WTC11 (cell line): ENCODE results near the gene KRTAP4-2.

Experiments used
- CREM ChIP-seq: sonication (generic); formaldehyde crosslinking; IDR thresholded peaks from 2 replicates; pipeline ENCODE4 v1.8.1; 2022; ENCODE audit warnings: mild to moderate bottlenecking, missing genetic modification reagents, moderate library complexity
- E2F1 ChIP-seq: sonication (generic); formaldehyde crosslinking; IDR thresholded peaks from 2 replicates; pipeline ENCODE4 v1.8.0; 2022; ENCODE audit warnings: mild to moderate bottlenecking, missing genetic modification reagents
- ETV6 ChIP-seq: sonication (generic); formaldehyde crosslinking; IDR thresholded peaks from 2 replicates; pipeline ENCODE4 v1.8.1; 2022; ENCODE audit warnings: mild to moderate bottlenecking, missing genetic modification reagents
- IRF1 ChIP-seq: sonication (generic); formaldehyde crosslinking; IDR thresholded peaks from 2 replicates; pipeline ENCODE4 v1.8.0; 2023; ENCODE audit warnings: missing genetic modification reagents
- JUN ChIP-seq: sonication (generic); formaldehyde crosslinking; IDR thresholded peaks from 2 replicates; pipeline ENCODE4 v1.8.0; 2023; ENCODE audit warnings: mild to moderate bottlenecking, missing genetic modification reagents
- NFYB ChIP-seq: sonication (generic); formaldehyde crosslinking; conservative IDR thresholded peaks from 2 replicates; pipeline ENCODE4 v1.8.0; 2022; ENCODE audit warnings: low read depth, missing genetic modification reagents
- NR1H2 ChIP-seq: sonication (generic); formaldehyde crosslinking; IDR thresholded peaks from 2 replicates; pipeline ENCODE4 v1.9.0; 2021; ENCODE audit warnings: mild to moderate bottlenecking, moderate library complexity, missing genetic modification reagents
- NR3C1 ChIP-seq: sonication (generic); formaldehyde crosslinking; conservative IDR thresholded peaks from 2 replicates; pipeline ENCODE4 v1.8.1; 2023; ENCODE audit warnings: low read depth, mild to moderate bottlenecking, missing genetic modification reagents
- TF ChIP-seq, protein P1 (sequence below): fragments of 200-600 bp; IDR thresholded peaks from 2 replicates; pipeline ENCODE4 v1.8.0; 2022; ENCODE audit warnings: antibody characterized with exemption
- TF ChIP-seq, protein P2 (sequence below): sonication (generic); formaldehyde crosslinking; IDR thresholded peaks from 2 replicates; pipeline ENCODE4 v1.8.1; 2023; ENCODE audit warnings: mild to moderate bottlenecking, missing genetic modification reagents, moderate library complexity
- TF ChIP-seq, protein P3 (sequence below): sonication (generic); formaldehyde crosslinking; IDR thresholded peaks from 2 replicates; pipeline ENCODE4 v1.8.1; 2022; ENCODE audit warnings: mild to moderate bottlenecking, missing genetic modification reagents, moderate library complexity, borderline replicate concordance
- TF ChIP-seq, protein P4 (sequence below): sonication (generic); formaldehyde crosslinking; IDR thresholded peaks from 2 replicates; pipeline ENCODE4 v1.8.0; 2022; ENCODE audit warnings: mild to moderate bottlenecking, missing genetic modification reagents
- TF ChIP-seq, protein P5 (sequence below): sonication (generic); formaldehyde crosslinking; IDR thresholded peaks from 2 replicates; pipeline ENCODE4 v1.8.1; 2022; ENCODE audit warnings: low read depth, mild to moderate bottlenecking, moderate library complexity, missing genetic modification reagents, borderline replicate concordance
- TF ChIP-seq, protein P6 (sequence below): sonication (generic); formaldehyde crosslinking; IDR thresholded peaks from 2 replicates; pipeline ENCODE4 v1.8.1; 2022; ENCODE audit warnings: missing genetic modification reagents, borderline replicate concordance

GRCh38 chr17:41196068-41196467, 18.0 kb upstream of the KRTAP4-2 start:
- TF ChIP-seq IRF1 (no peak), ETV6 (CRISPR knock-in tag) (no peak), NR1H2 (CRISPR knock-in tag) (no peak), CREM (CRISPR knock-in tag) (no peak), E2F1 (CRISPR knock-in tag) (no peak), JUN (CRISPR knock-in tag) (no peak), NR3C1 (CRISPR knock-in tag) (no peak), NFYB (CRISPR knock-in tag) (no peak)
- TF ChIP-seq, protein P1, sequence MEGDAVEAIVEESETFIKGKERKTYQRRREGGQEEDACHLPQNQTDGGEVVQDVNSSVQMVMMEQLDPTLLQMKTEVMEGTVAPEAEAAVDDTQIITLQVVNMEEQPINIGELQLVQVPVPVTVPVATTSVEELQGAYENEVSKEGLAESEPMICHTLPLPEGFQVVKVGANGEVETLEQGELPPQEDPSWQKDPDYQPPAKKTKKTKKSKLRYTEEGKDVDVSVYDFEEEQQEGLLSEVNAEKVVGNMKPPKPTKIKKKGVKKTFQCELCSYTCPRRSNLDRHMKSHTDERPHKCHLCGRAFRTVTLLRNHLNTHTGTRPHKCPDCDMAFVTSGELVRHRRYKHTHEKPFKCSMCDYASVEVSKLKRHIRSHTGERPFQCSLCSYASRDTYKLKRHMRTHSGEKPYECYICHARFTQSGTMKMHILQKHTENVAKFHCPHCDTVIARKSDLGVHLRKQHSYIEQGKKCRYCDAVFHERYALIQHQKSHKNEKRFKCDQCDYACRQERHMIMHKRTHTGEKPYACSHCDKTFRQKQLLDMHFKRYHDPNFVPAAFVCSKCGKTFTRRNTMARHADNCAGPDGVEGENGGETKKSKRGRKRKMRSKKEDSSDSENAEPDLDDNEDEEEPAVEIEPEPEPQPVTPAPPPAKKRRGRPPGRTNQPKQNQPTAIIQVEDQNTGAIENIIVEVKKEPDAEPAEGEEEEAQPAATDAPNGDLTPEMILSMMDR: no peak
- TF ChIP-seq, protein P2, sequence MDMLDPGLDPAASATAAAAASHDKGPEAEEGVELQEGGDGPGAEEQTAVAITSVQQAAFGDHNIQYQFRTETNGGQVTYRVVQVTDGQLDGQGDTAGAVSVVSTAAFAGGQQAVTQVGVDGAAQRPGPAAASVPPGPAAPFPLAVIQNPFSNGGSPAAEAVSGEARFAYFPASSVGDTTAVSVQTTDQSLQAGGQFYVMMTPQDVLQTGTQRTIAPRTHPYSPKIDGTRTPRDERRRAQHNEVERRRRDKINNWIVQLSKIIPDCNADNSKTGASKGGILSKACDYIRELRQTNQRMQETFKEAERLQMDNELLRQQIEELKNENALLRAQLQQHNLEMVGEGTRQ (CRISPR knock-in tag): no peak
- TF ChIP-seq, protein P3, sequence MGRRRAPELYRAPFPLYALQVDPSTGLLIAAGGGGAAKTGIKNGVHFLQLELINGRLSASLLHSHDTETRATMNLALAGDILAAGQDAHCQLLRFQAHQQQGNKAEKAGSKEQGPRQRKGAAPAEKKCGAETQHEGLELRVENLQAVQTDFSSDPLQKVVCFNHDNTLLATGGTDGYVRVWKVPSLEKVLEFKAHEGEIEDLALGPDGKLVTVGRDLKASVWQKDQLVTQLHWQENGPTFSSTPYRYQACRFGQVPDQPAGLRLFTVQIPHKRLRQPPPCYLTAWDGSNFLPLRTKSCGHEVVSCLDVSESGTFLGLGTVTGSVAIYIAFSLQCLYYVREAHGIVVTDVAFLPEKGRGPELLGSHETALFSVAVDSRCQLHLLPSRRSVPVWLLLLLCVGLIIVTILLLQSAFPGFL: no peak
- TF ChIP-seq, protein P4, sequence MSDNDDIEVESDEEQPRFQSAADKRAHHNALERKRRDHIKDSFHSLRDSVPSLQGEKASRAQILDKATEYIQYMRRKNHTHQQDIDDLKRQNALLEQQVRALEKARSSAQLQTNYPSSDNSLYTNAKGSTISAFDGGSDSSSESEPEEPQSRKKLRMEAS: no peak
- TF ChIP-seq, protein P5, sequence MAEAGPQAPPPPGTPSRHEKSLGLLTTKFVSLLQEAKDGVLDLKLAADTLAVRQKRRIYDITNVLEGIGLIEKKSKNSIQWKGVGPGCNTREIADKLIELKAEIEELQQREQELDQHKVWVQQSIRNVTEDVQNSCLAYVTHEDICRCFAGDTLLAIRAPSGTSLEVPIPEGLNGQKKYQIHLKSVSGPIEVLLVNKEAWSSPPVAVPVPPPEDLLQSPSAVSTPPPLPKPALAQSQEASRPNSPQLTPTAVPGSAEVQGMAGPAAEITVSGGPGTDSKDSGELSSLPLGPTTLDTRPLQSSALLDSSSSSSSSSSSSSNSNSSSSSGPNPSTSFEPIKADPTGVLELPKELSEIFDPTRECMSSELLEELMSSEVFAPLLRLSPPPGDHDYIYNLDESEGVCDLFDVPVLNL (CRISPR knock-in tag): no peak
- TF ChIP-seq, protein P6, sequence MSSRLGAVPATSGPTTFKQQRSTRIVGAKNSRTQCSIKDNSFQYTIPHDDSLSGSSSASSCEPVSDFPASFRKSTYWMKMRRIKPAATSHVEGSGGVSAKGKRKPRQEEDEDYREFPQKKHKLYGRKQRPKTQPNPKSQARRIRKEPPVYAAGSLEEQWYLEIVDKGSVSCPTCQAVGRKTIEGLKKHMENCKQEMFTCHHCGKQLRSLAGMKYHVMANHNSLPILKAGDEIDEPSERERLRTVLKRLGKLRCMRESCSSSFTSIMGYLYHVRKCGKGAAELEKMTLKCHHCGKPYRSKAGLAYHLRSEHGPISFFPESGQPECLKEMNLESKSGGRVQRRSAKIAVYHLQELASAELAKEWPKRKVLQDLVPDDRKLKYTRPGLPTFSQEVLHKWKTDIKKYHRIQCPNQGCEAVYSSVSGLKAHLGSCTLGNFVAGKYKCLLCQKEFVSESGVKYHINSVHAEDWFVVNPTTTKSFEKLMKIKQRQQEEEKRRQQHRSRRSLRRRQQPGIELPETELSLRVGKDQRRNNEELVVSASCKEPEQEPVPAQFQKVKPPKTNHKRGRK (CRISPR knock-in tag): no peak
